ENCODE measurements around the gene CTNNA1. TPM values are rescaled to one million over a fixed set of nuclear protein-coding genes. Genes with fewer than 3 reads are reported as not detected.

CTNNA1 gene
- total and polyA plus RNA-seq, 2 of the 8 experiments (the other 6 are each of a cell fraction or from before 2014, with no cell fraction given), result 115 to 349 TPM

GRCh38 chr5:138966236-138966985 lies 213.2 kb downstream of the CTNNA1 start:
- TF ChIP-seq CHD1 (IDR thresholded peaks at IDR 0.05; ENCODE audit: low read depth, low read length), result no peak
- no peak for TF ChIP-seq TAF7 (optimal IDR thresholded peaks at IDR 0.05; ENCODE audit: borderline replicate concordance, low read depth, low read length)
- no peak for TF ChIP-seq EZH2 (IDR thresholded peaks at IDR 0.05; ENCODE audit: low read depth, low read length, severe bottlenecking)
- no peak for TF ChIP-seq JUN (IDR thresholded peaks at IDR 0.05; ENCODE audit: low read depth, low read length)
- TF ChIP-seq POLR2AphosphoS5 (IDR thresholded peaks at IDR 0.05; ENCODE audit: low read depth, low read length), result no peak
- no peak for TF ChIP-seq NRF1 (IDR thresholded peaks at IDR 0.05; ENCODE audit: low read depth, low read length)
- TF ChIP-seq TBP (IDR thresholded peaks at IDR 0.05; ENCODE audit: low read depth, low read length), result no peak
- TF ChIP-seq GABPA (IDR thresholded peaks at IDR 0.05; ENCODE audit: borderline replicate concordance, insufficient read depth, low read length), result no peak
- Histone ChIP-seq H3K4me2 (ENCODE audit: insufficient read depth in 1 of 2, low read depth in 2 of 2, low read length in 2 of 2) (no peak overlapping the region), H3K27ac (ENCODE audit: low read depth, low read length) (no peak overlapping the region), H3K23ac (ENCODE audit: insufficient read length) (no peak overlapping the region), H3K9ac (replicated peaks in 1 of 4; ENCODE audit: extremely low read depth in 1 of 4, low read depth in 3 of 4, low read length in 3 of 4) (no peak overlapping the region), H2BK20ac (ENCODE audit: low read length) (no peak overlapping the region), H3K4ac (replicated peaks; ENCODE audit: insufficient read length, low read depth, low read length) (no peak overlapping the region), H3K9me3 (ENCODE audit: insufficient read depth in 2 of 2, low read depth in 1 of 2, low read length in 1 of 2) (no peaks in the 10 kb centered on the region), H3K18ac (ENCODE audit: extremely low read depth, low read length) (no peak overlapping the region), H2BK120ac (replicated peaks; ENCODE audit: low read depth, low read length) (no peak overlapping the region), H4K8ac (ENCODE audit: extremely low read depth, insufficient read depth, low read length) (no peak overlapping the region), H3K23me2 (ENCODE audit: low read depth, low read length) (no peaks in the 10 kb centered on the region), H3K4me1 (replicated peaks in 1 of 4; ENCODE audit: control insufficient read depth in 3 of 4, insufficient read depth in 4 of 4, low read length in 3 of 4) (peaks cover 0 to 15% (median 10%) of the 10 kb centered on the region in 4 experiments), H4K20me1 (replicated peaks in 1 of 2; ENCODE audit: control insufficient read depth in 1 of 2, insufficient read depth in 2 of 2, low read length in 2 of 2) (no peaks in the 10 kb centered on the region), H2BK15ac (ENCODE audit: low read length) (no peak overlapping the region), H2AK5ac (ENCODE audit: low read depth, low read length) (no peak overlapping the region), H3K56ac (replicated peaks; ENCODE audit: insufficient read length, low read depth, low read length) (no peak overlapping the region), H2BK5ac (ENCODE audit: low read depth, low read length) (no peak overlapping the region), H3K4me3 (ENCODE audit: extremely low read depth in 1 of 4, insufficient read depth in 2 of 4, low read depth in 3 of 4, low read length in 4 of 4) (no peak overlapping the region), H3K79me2 (ENCODE audit: control insufficient read depth in 1 of 2, insufficient read depth in 2 of 2, low read length in 2 of 2) (no peaks in the 10 kb centered on the region), H3K27me3 (replicated peaks in 1 of 4; ENCODE audit: control insufficient read depth in 3 of 4, extremely low read depth in 1 of 4, insufficient read depth in 3 of 4, low read length in 3 of 4) (no peaks in the 10 kb centered on the region; a peak in 1 of 7 replicates), H3K14ac (ENCODE audit: insufficient read length) (no peak overlapping the region), H2BK12ac (ENCODE audit: low read depth, low read length) (no peak overlapping the region), H3K36me3 (ENCODE audit: control insufficient read depth in 2 of 4, insufficient read depth in 4 of 4, low read length in 3 of 4) (no peaks in the 10 kb centered on the region), H2AFZ (ENCODE audit: low read length) (no peak overlapping the region), H4K5ac (ENCODE audit: insufficient read length, low read depth, low read length) (no peak overlapping the region), H3K79me1 (ENCODE audit: low read depth, low read length) (no peaks in the 10 kb centered on the region), H4K91ac (replicated peaks; ENCODE audit: insufficient read length, low read length) (no peak overlapping the region)
- ChIA-PET POLR2A (ENCODE audit: partially characterized antibody) (no interaction called here), CTCF (ENCODE audit: partially characterized antibody) (interaction anchor here (0.5 to 3.9 kb wide), 8 partner anchors 11 to 1635 kb away, joined by 3 to 18 read pairs (median 3); no protein-coding TSS in a partner anchor)
- DNase-seq (ENCODE audit: low read depth in 1 of 2, low spot score in 2 of 2), result no peak
- WGBS, 2 experiments (ENCODE audit: extremely low coverage in 1 of 2, insufficient coverage in 1 of 2, insufficient read length in 1 of 2, insufficient replicate concordance in 2 of 2, low coverage in 1 of 2, low lambda C conversion rate in 2 of 2, missing lambda C conversion rate in 1 of 2), result 89% methylated on average over 10 of the region's 10 CpGs; no CpG with 5 or more reads in 1 of the 2 experiments
- FAIRE-seq, result no peak
